Fibroblast of lung (primary cell): ENCODE measurements around the gene NDUFS5. TPM values are rescaled to one million over a fixed set of nuclear protein-coding genes. Genes with fewer than 3 reads are reported as not detected.

ENCODE experiments used
- DNase-seq, 2 donors: peaks; one replicate each; pipeline versions ENCODE4 v3.0.0 to v3.0.0-alpha.2; 2010; ENCODE audit warnings: low read depth in 2 of 2
- H2AFZ ChIP-seq: 2 replicates; pipeline ENCODE4 v1.5.1; 2012; ENCODE audit warnings: low read length, control low read depth, inconsistent platforms
- H3K27ac ChIP-seq: 2 replicates; pipeline ENCODE4 v1.5.1; 2011; ENCODE audit warnings: low read length, control low read depth; ENCODE audit not compliant: insufficient read depth
- H3K27me3 ChIP-seq: 2 replicates; pipeline ENCODE4 v1.5.1; 2011; ENCODE audit warnings: mild to moderate bottlenecking, low read length; ENCODE audit not compliant: control insufficient read depth, insufficient read depth
- H3K36me3 ChIP-seq: 2 replicates; pipeline ENCODE4 v1.5.1; 2011; ENCODE audit warnings: low read length; ENCODE audit not compliant: control insufficient read depth, insufficient read depth
- H3K4me1 ChIP-seq: 2 replicates; pipeline ENCODE4 v1.5.1; 2011; ENCODE audit warnings: low read length; ENCODE audit not compliant: control insufficient read depth, insufficient read depth; ENCODE audit errors: extremely low read depth
- H3K4me2 ChIP-seq: 2 replicates; pipeline ENCODE4 v1.5.1; 2011; ENCODE audit warnings: low read length, control low read depth; ENCODE audit not compliant: insufficient read depth; ENCODE audit errors: extremely low read depth
- H3K4me3 ChIP-seq, 4 experiments: fragments of 200-600 bp in 1 of 4; sonication (generic) in 1 of 4; replicated peaks in 1 of 4; 2 replicates each; pipeline ENCODE4 v1.5.1; 2011 to 2016; ENCODE audit warnings: low read length in 4 of 4, low read depth in 3 of 4, mild to moderate bottlenecking in 3 of 4, control low read depth in 2 of 4, inconsistent platforms in 1 of 4, mixed read lengths in 1 of 4; ENCODE audit not compliant: insufficient read depth in 1 of 4; ENCODE audit errors: control extremely low read depth in 1 of 4
- H3K79me2 ChIP-seq: 2 replicates; pipeline ENCODE4 v1.5.1; 2012; ENCODE audit warnings: mild to moderate bottlenecking, low read length, inconsistent platforms; ENCODE audit not compliant: control insufficient read depth, insufficient read depth
- H3K9ac ChIP-seq: 2 replicates; pipeline ENCODE4 v1.5.1; 2011; ENCODE audit warnings: mild to moderate bottlenecking, low read length, control low read depth; ENCODE audit not compliant: insufficient read depth
- H3K9me3 ChIP-seq: 2 replicates; pipeline ENCODE4 v1.5.1; 2012; ENCODE audit warnings: low read depth, low read length; ENCODE audit not compliant: control insufficient read depth, insufficient read depth
- H4K20me1 ChIP-seq: 2 replicates; pipeline ENCODE4 v1.5.1; 2011; ENCODE audit warnings: low read length; ENCODE audit not compliant: control insufficient read depth, insufficient read depth; ENCODE audit errors: extremely low read depth
- CTCF ChIP-seq, 2 donors: IDR thresholded peaks in 1 of 2; conservative IDR thresholded peaks in 1 of 2; 1 replicate in 1 of 2; 2 replicates in 1 of 2; pipeline ENCODE4 v1.5.1; 2011 to 2012; ENCODE audit warnings: low read length in 2 of 2, control low read depth in 1 of 2, inconsistent platforms in 1 of 2, low read depth in 1 of 2, mild to moderate bottlenecking in 1 of 2
- EZH2 ChIP-seq: IDR thresholded peaks from 2 replicates; pipeline ENCODE4 v1.5.1; 2012; ENCODE audit warnings: low read length, control low read depth, mild to moderate bottlenecking; ENCODE audit errors: missing control alignments
- polyA plus RNA-seq, 2 donors: library from polyadenylated mRNA; depleted of rRNA in 1 of 2; stranded (reverse) in 1 of 2; unstranded in 1 of 2; fragments of >200 nt; gene quantifications; 2 replicates each; pipeline ENCODE4 v1.2.1, GENCODE V29; 2011 to 2012; ENCODE audit warnings: missing spikeins in 1 of 2
- total RNA-seq: library from RNA; depleted of rRNA; stranded (reverse); fragments of >200 nt; gene quantifications from 2 replicates; pipeline ENCODE4 v1.2.1, GENCODE V29; 2014

Gene NDUFS5
- total and polyA plus RNA-seq, 2 donors (not counting 1 experiment from before 2014, with no cell fraction given), result 501 to 572 TPM

DNA sequence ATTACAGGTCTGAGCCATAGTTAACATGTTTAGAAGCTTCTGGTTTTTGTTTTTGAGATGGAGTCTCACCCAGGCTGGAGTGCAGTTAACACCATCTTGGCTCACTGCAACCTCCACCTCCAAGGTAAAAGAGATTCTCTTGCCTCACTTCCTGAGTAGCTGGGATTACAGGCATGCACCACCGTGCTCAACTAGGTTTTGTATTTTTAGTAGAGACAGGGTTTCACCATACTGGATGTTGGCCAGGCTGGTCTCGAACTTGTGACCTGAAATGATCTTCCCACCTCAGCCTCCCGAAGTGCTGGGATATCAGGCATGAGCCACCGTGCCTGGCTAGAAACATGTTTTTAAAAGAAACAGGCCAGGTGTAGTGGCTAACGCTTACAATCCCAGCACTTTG, 10.5 kb downstream of the NDUFS5 start:
- DNase-seq, result no peak

DNA sequence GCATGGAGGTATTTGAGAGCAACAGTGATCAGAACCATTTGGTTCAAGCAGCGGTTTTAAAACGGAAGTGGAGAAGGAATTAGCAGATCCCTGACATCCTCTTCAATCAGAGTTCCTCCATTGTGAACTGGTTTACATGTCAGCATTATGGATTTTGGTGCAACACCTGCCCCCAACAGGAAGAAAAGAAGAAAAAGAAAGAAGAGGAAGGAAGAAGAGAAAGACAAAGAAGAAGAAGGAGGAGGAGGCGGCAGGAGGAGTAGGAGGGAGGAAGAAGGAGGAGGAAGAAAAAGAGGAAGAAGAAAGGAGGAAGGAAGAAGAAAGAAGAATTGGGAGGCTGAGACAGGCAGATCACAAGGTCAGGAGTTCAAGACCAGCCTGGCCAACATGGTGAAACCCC, 17.4 kb downstream of the NDUFS5 start:
- Histone ChIP-seq H3K9me3 (no peaks in the 10 kb centered on the region), H2AFZ (no peak overlapping the region), H3K9ac (no peak overlapping the region), H3K4me2 (no peak overlapping the region), H3K79me2 (no peaks in the 10 kb centered on the region), H3K4me3 (no peak overlapping the region), H3K27me3 (no peaks in the 10 kb centered on the region), H3K36me3 (peaks cover 4% of the 10 kb centered on the region), H3K27ac (no peak overlapping the region), H4K20me1 (no peaks in the 10 kb centered on the region), H3K4me1 (peaks cover 6% of the 10 kb centered on the region)
- TF ChIP-seq CTCF (conservative IDR thresholded peaks at IDR 0.05 in 1 of 2, IDR thresholded peaks at IDR 0.05 in 1 of 2; ENCODE audit: low read depth in 1 of 2, low read length in 2 of 2) (no peak), EZH2 (no peak)
- DNase-seq, result no peak

More for the DNA sequence above, 10.5 kb downstream of the NDUFS5 start:
- peaks cover 7% of the 10 kb centered on the region for H3K36me3 ChIP-seq
- no peaks in the 10 kb centered on the region for H3K27me3 ChIP-seq
- H4K20me1 ChIP-seq, result peaks cover 2% of the 10 kb centered on the region
- H3K79me2 ChIP-seq, result no peaks in the 10 kb centered on the region
- H3K4me3 ChIP-seq, result no peak overlapping the region
- no peak overlapping the region for H3K27ac ChIP-seq
- H3K4me1 ChIP-seq, result no peaks in the 10 kb centered on the region
- TF ChIP-seq EZH2 (no peak), CTCF (conservative IDR thresholded peaks at IDR 0.05 in 1 of 2, IDR thresholded peaks at IDR 0.05 in 1 of 2; ENCODE audit: low read depth in 1 of 2, low read length in 2 of 2) (no peak)
- H3K9ac ChIP-seq, result no peak overlapping the region
- no peak overlapping the region for H2AFZ ChIP-seq
- H3K9me3 ChIP-seq, result no peaks in the 10 kb centered on the region
- H3K4me2 ChIP-seq, result no peak overlapping the region

DNA sequence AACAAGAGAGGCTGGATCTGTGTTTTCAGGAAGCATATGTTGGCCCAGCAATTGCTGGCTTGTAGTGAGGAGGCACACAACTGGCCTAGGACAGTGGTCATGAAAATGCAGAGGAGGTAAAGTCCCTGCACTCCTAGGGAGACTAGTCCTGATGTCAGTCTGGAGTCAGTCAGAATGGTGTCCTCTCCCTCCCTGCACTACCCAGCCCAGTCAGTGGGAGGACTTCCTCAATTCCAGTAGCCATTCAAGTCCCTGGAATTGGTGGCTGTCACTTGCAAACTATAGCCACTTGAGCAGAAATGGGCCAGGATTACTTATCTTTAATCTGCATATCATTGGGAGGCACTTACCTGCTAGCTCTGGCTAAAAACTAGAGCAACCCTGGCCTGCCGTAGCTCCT, 18.6 kb downstream of the NDUFS5 start:
- H3K27ac ChIP-seq, result no peak overlapping the region
- H3K9me3 ChIP-seq, result no peaks in the 10 kb centered on the region
- peaks cover 4% of the 10 kb centered on the region for H3K36me3 ChIP-seq
- H3K4me3 ChIP-seq, result no peak overlapping the region
- H4K20me1 ChIP-seq, result no peaks in the 10 kb centered on the region
- no peak overlapping the region for H3K4me2 ChIP-seq
- no peak overlapping the region for H2AFZ ChIP-seq
- no peaks in the 10 kb centered on the region for H3K79me2 ChIP-seq
- no peak overlapping the region for H3K9ac ChIP-seq
- DNase-seq, result no peak
- no peak for TF ChIP-seq EZH2
- TF ChIP-seq CTCF (conservative IDR thresholded peaks at IDR 0.05 in 1 of 2, IDR thresholded peaks at IDR 0.05 in 1 of 2; ENCODE audit: low read depth in 1 of 2, low read length in 2 of 2), result no peak
- peaks cover 6% of the 10 kb centered on the region for H3K4me1 ChIP-seq
- no peaks in the 10 kb centered on the region for H3K27me3 ChIP-seq
